CD14-positive monocyte (primary cell): ENCODE data around the gene QRICH2. TPM values are rescaled to one million over a fixed set of nuclear protein-coding genes. Genes with fewer than 3 reads are reported as not detected.

Source experiments
- DNase-seq, 3 donors: peaks; one replicate each; pipeline ENCODE4 v3.0.0-alpha.2; 2011 to 2022
- H2AFZ ChIP-seq: 2 replicates; pipeline ENCODE4 v1.6.0; 2012; ENCODE audit warnings: mild to moderate bottlenecking, low read depth, low read length, inconsistent platforms; ENCODE audit not compliant: insufficient read depth, poor library complexity, severe bottlenecking
- H3K27ac ChIP-seq, 2 donors: 1 replicate in 1 of 2; 2 replicates in 1 of 2; pipeline ENCODE4 v1.5.1; 2012 to 2013; ENCODE audit warnings: low read length in 2 of 2, control low read depth in 1 of 2, inconsistent platforms in 1 of 2, low read depth in 1 of 2, mild to moderate bottlenecking in 1 of 2
- H3K27me3 ChIP-seq, 2 donors: one replicate each; pipeline versions ENCODE4 v1.6.0 to v1.6.1; 2011 to 2013; ENCODE audit warnings: low read length in 2 of 2; ENCODE audit not compliant: control insufficient read depth in 2 of 2, insufficient read depth in 2 of 2
- H3K36me3 ChIP-seq, 2 donors: replicated peaks in 1 of 2; 1 replicate in 1 of 2; 2 replicates in 1 of 2; pipeline versions ENCODE4 v1.5.1 to v1.6.1; 2012 to 2013; ENCODE audit warnings: low read length in 2 of 2, control low read depth in 1 of 2, inconsistent platforms in 1 of 2, mild to moderate bottlenecking in 1 of 2; ENCODE audit not compliant: insufficient read depth in 2 of 2, control insufficient read depth in 1 of 2
- H3K4me1 ChIP-seq, 2 donors: 1 replicate in 1 of 2; 2 replicates in 1 of 2; pipeline versions ENCODE4 v1.5.1 to v1.6.1; 2012 to 2013; ENCODE audit warnings: low read length in 2 of 2, control low read depth in 1 of 2, inconsistent platforms in 1 of 2, mild to moderate bottlenecking in 1 of 2, moderate library complexity in 1 of 2; ENCODE audit not compliant: insufficient read depth in 2 of 2, control insufficient read depth in 1 of 2
- H3K4me2 ChIP-seq: replicated peaks from 2 replicates; pipeline ENCODE3; 2012; ENCODE audit warnings: low read length, moderate library complexity, mild to moderate bottlenecking; ENCODE audit not compliant: poor library complexity, severe bottlenecking; ENCODE audit errors: extremely low read depth
- H3K4me3 ChIP-seq, 3 experiments: fragments of 200-600 bp in 1 of 3; sonication (generic) in 1 of 3; replicated peaks in 1 of 3; 1 replicate in 2 of 3; 2 replicates in 1 of 3; pipeline ENCODE4 v1.5.1; 2011 to 2013; ENCODE audit warnings: low read length in 3 of 3, mild to moderate bottlenecking in 3 of 3, control low read depth in 2 of 3, low read depth in 2 of 3, inconsistent platforms in 1 of 3, moderate library complexity in 1 of 3
- H3K79me2 ChIP-seq: 2 replicates; pipeline ENCODE4 v1.6.0; 2012; ENCODE audit warnings: mild to moderate bottlenecking, control low read depth, inconsistent platforms, low read length, moderate library complexity; ENCODE audit not compliant: insufficient read depth
- H3K9ac ChIP-seq: 2 replicates; pipeline ENCODE4 v1.6.0; 2017; ENCODE audit warnings: low read length, mild to moderate bottlenecking; ENCODE audit not compliant: insufficient read depth, poor library complexity, severe bottlenecking
- H3K9me3 ChIP-seq, 2 donors: replicated peaks in 1 of 2; 1 replicate in 1 of 2; 2 replicates in 1 of 2; pipeline versions ENCODE4 v1.5.1 to v1.6.1; 2012 to 2013; ENCODE audit warnings: low read length in 2 of 2, control low read depth in 1 of 2; ENCODE audit not compliant: control insufficient read depth in 1 of 2, insufficient read depth in 1 of 2
- H4K20me1 ChIP-seq: 2 replicates; pipeline ENCODE4 v1.6.0; 2012; ENCODE audit warnings: mild to moderate bottlenecking, low read length, control low read depth, moderate library complexity; ENCODE audit not compliant: insufficient read depth
- H3K27ac Mint-ChIP-seq, 7 donors: one replicate each; pipeline ENCODE4 v1.8.0; 2020; ENCODE audit warnings: mild to moderate bottlenecking in 7 of 7, mixed read lengths in 7 of 7, moderate library complexity in 6 of 7, inconsistent platforms in 2 of 7
- H3K27me3 Mint-ChIP-seq, 3 donors: one replicate each; pipeline ENCODE4 v1.8.0; 2021 to 2022; ENCODE audit warnings: low read depth in 3 of 3, mild to moderate bottlenecking in 3 of 3, mixed read lengths in 3 of 3, moderate library complexity in 3 of 3, inconsistent platforms in 1 of 3
- H3K36me3 Mint-ChIP-seq, 2 donors: one replicate each; pipeline ENCODE4 v1.8.0; 2020; ENCODE audit warnings: mixed read lengths in 2 of 2, inconsistent platforms in 1 of 2, mild to moderate bottlenecking in 1 of 2
- H3K4me1 Mint-ChIP-seq: one replicate; pipeline ENCODE4 v1.8.0; 2020; ENCODE audit warnings: mild to moderate bottlenecking, mixed read lengths
- H3K4me3 Mint-ChIP-seq, 2 donors: one replicate each; pipeline ENCODE4 v1.8.0; 2020; ENCODE audit warnings: mild to moderate bottlenecking in 2 of 2, mixed read lengths in 2 of 2, moderate library complexity in 1 of 2
- H3K9me3 Mint-ChIP-seq, 7 donors: one replicate each; pipeline ENCODE4 v1.8.0; 2020 to 2022; ENCODE audit warnings: mixed read lengths in 7 of 7, mild to moderate bottlenecking in 6 of 7, moderate library complexity in 6 of 7, inconsistent platforms in 2 of 7
- CTCF ChIP-seq: fragments of 200-600 bp; IDR thresholded peaks from one replicate; pipeline ENCODE4 v1.8.0; 2022; ENCODE audit warnings: antibody characterized with exemption, mild to moderate bottlenecking
- WGBS: methylation state at CpG from one replicate; pipeline ENCODE4 v1.1.5; 2013; ENCODE audit warnings: missing lambda C conversion rate; ENCODE audit not compliant: insufficient coverage; 5-methylcytosine and 5-hydroxymethylcytosine counted together
- intact Hi-C, 2 donors: fragments of 100-400 bp; cut with micrococcal nuclease; formaldehyde crosslinking; loops; one replicate each; pipeline versions ENCODE4 v1.15.0 to v1.15.1; 2023
- polyA plus RNA-seq, 3 donors: library from polyadenylated mRNA; depleted of rRNA in 1 of 3; unstranded in 2 of 3; stranded (reverse) in 1 of 3; fragments of 300-500 nt in 2 of 3; fragments of >200 nt in 1 of 3; fragmentation: Illumina TruSeq in 2 of 3; gene quantifications; 1 replicate in 2 of 3; 2 replicates in 1 of 3; pipeline ENCODE4 v1.2.3, GENCODE V29; 2012 to 2021

Gene QRICH2
- polyA plus RNA-seq, 3 donors: 0.04 to 1.9 TPM; not detected in 1

DNA sequence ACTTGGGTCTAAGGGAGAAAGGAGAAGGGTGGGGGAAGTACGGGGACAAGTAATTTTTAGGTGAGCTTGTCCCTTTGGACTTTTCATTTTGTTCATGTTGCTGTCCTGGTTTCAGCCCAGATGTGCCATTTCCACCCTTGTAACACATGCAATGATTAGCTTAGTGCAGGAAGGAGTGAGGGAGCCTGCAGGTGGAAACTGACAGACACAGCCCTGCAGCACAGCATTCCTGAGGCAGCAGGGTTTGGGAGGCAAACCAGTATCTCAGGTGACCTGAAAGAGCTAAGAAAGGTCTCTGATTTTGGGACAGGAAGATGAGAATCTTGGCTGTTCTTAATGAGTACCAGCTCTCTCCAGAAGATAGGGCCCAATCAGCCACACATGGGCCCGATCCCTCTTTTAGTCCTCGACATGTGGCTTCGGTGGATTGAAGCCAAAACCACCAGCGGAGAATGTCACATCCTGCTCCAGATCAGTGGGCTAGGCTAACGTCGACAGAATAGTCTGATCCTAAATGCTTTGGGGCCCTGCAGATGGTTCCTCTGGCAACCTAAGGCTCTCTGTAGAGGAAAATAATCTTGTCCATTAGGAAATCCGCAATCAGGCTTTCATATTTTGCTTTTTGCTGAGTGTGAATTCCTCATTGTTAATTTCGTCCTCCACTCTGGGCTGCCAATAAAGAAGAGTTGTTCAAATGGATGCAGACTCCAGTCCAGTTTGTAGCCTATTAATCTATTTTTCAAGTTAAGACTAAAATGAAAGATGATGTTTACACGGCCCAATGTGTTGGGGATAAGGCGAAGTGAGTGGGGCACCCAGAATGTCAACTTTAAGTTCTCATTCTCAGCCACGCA is 64.0 kb downstream of the QRICH2 start:
- Mint-ChIP-seq H3K4me3 (peak overlapping the region in 1 of 2 donors; percentile 92), H3K36me3 (peaks cover 3 to 15% of the 10 kb centered on the region in 2 donors), H3K4me1 (peaks cover 44% of the 10 kb centered on the region), H3K27ac (peak overlapping the region in 1 of 7 donors; percentile 27), H3K27me3 (peaks cover 41 to 51% (median 46%) of the 10 kb centered on the region in 3 donors), H3K9me3 (peaks cover 0 to 14% (median 4%) of the 10 kb centered on the region in 7 donors)
- no peak for DNase-seq
- Histone ChIP-seq H4K20me1 (no peaks in the 10 kb centered on the region), H3K27me3 (peaks cover 34 to 46% of the 10 kb centered on the region in 2 donors), H3K9me3 (no peaks in the 10 kb centered on the region), H3K27ac (no peak overlapping the region), H3K4me2 (no peak overlapping the region), H3K36me3 (no peaks in the 10 kb centered on the region), H3K79me2 (no peaks in the 10 kb centered on the region), H3K4me1 (peaks cover 40 to 42% of the 10 kb centered on the region in 2 donors), H3K4me3 (no peak overlapping the region), H3K9ac (no peak overlapping the region), H2AFZ (peak overlapping the region; percentile 1)
- intact Hi-C loops: loop anchor here in 1 of 2 donors (5.0 kb wide), 1 partner anchor 33 kb away; no protein-coding TSS in a partner anchor
- no peak for TF ChIP-seq CTCF
- WGBS: 25% methylated on average over 4 of the region's 12 CpGs

DNA sequence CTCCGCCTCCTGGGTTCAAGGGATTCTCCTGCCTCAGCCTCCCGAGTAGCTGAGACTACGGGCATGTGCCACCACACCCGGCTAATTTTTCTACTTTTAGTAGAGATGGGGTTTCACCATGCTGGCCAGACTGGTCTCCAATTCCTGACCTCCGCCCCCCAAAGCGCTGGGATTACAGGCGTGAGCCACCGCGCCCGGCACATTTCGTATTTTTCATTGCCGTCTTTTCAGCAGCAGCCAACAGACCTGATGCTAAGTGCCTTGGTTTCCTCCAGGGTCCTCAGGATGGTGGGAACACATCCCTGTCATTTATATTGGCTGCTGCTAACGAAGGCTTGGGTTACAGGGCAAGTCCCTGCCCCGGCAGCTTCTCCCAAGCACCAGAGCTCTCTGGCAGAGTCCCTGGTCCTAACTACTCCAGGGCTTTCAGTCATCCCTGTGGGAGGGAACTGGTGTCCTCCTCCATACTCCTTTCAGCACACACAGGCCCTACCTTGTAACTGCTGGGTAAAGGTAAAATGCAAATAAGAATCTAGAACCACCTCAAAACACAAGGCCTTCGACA is 66.3 kb downstream of the QRICH2 start:
- Histone ChIP-seq H4K20me1 (no peaks in the 10 kb centered on the region), H3K27ac (no peak overlapping the region), H3K4me3 (no peak overlapping the region), H3K9ac (no peak overlapping the region), H3K4me2 (no peak overlapping the region), H3K36me3 (no peaks in the 10 kb centered on the region), H3K4me1 (peaks cover 22 to 24% of the 10 kb centered on the region in 2 donors), H3K27me3 (peaks cover 54 to 69% of the 10 kb centered on the region in 2 donors), H3K79me2 (no peaks in the 10 kb centered on the region), H2AFZ (no peak overlapping the region), H3K9me3 (no peaks in the 10 kb centered on the region)
- Mint-ChIP-seq H3K4me3 (peak overlapping the region; percentile 79 to 92), H3K9me3 (peaks cover 0 to 17% (median 5%) of the 10 kb centered on the region in 7 donors), H3K27ac (peak overlapping the region in 1 of 7 donors; percentile 46), H3K27me3 (peaks cover 57 to 72% (median 66%) of the 10 kb centered on the region in 3 donors), H3K4me1 (peaks cover 30% of the 10 kb centered on the region), H3K36me3 (peaks cover 3 to 15% of the 10 kb centered on the region in 2 donors)
- intact Hi-C loops: loop anchor here in 1 of 2 donors (5.0 kb wide), 1 partner anchor 36 kb away; no protein-coding TSS in a partner anchor
- DNase-seq: no peak
- TF ChIP-seq CTCF: no peak
- WGBS: 94% methylated on average over 11 of the region's 15 CpGs
